GM12874 (cell line): ENCODE data around the gene SLC26A3.

ENCODE experiments used
- TF ChIP-seq, protein P1 (sequence below): IDR thresholded peaks from 2 replicates; pipeline ENCODE4 v1.5.1; 2011; ENCODE audit warnings: low read depth, mild to moderate bottlenecking, control low read depth, low read length, moderate library complexity; ENCODE audit not compliant: insufficient read depth

SLC26A3 gene

DNA sequence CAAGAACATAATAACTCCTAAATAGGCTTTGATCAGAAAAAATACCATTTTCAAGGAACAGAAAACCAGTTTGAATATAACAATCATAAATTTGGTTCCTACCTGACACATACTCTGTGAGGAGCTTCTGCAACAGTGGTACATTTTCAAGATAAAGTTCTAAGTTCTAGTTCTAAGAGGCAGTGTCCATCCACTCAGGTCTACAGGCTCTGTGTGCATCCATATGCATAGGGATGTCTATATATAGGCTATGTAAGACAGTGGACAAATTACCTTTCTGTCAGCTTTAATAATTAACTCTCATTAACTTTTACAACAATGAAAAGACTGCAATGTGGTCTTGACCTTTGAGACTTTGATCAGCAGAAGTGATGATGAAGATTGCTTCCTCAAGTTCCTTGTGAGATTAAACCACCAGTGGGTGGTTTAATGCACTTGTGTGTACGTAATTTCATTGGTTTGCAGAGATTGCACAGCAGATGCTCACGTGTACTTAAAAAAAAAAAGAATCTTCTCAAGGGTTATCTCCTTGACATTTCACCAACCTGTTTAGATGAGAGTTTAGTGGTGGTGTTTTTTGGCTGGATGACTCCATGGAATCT is at the start of gene SLC26A3:
SLC26A3 (minus strand) TSS at position 215 of the 602 bp plus-strand sequence. CDS start 8,714 bp downstream, outside the sequence.
- TF ChIP-seq, protein P1, sequence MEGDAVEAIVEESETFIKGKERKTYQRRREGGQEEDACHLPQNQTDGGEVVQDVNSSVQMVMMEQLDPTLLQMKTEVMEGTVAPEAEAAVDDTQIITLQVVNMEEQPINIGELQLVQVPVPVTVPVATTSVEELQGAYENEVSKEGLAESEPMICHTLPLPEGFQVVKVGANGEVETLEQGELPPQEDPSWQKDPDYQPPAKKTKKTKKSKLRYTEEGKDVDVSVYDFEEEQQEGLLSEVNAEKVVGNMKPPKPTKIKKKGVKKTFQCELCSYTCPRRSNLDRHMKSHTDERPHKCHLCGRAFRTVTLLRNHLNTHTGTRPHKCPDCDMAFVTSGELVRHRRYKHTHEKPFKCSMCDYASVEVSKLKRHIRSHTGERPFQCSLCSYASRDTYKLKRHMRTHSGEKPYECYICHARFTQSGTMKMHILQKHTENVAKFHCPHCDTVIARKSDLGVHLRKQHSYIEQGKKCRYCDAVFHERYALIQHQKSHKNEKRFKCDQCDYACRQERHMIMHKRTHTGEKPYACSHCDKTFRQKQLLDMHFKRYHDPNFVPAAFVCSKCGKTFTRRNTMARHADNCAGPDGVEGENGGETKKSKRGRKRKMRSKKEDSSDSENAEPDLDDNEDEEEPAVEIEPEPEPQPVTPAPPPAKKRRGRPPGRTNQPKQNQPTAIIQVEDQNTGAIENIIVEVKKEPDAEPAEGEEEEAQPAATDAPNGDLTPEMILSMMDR, result no peak

DNA sequence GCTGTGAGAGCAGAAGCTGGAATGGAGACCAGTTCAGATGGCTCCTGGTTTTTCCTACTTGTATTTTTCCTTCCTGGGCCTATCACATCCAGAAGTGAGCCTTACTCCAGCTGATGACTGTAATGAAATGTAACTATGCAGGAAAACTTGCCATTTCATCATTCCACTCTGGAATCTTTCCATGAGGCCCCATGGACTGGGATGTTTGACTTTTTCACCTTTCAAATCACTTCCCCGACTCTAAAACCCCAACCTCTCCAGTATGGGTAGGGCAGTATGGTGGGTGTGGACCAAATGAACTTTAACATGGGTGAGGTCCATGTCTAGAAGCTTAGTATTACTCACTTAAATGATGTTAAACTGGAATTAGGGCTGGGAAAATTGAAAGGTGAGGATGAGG is 47.6 kb upstream of the SLC26A3 start:
- TF ChIP-seq, protein P1, result no peak

DNA sequence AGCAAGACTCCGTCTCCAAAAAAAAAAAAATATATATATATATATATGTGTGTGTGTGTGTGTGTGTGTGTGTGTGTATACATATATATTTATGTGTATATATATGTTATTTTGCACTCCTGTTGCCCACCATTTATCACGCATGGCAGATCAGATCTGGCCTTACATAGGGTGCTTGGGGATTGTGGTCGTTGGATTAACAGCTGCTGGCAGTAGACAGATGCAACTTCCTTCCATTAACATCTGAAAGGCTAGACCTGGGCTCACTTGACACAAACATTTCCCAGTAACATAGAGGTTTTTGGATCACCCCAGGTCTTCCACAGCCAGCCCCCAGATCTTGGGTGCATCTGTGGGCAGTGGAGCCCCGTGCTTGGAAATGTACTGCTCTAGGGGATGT is 47.2 kb upstream of the SLC26A3 start:
- TF ChIP-seq, protein P1, result no peak

- TF ChIP-seq, protein P1, result no peak
Observed at GRCh38 chr7:107847168-107847835, 44.3 kb upstream of the SLC26A3 start.

DNA sequence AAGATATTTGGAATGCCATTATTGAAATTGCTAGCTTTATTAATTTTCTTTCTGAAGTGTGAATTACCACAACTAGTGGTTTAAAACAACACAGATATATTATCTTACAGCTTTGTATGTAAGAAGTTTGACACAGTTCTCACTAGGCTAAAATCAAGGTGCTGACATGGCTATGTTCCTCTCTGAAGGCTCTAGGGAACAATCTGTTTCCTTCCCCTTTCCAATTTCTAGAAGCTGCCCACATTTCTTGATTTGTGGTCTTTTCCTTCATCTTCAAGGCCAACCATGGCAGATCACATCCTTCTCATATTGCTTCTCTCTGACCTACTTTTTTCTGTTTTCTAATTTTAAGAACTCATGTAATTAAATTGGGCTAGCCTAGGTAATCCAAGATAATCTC is 43.3 kb upstream of the SLC26A3 start:
- TF ChIP-seq, protein P1, result no peak

- TF ChIP-seq, protein P1, result no peak
Observed at GRCh38 chr7:107843184-107843583, 40.2 kb upstream of the SLC26A3 start.

DNA sequence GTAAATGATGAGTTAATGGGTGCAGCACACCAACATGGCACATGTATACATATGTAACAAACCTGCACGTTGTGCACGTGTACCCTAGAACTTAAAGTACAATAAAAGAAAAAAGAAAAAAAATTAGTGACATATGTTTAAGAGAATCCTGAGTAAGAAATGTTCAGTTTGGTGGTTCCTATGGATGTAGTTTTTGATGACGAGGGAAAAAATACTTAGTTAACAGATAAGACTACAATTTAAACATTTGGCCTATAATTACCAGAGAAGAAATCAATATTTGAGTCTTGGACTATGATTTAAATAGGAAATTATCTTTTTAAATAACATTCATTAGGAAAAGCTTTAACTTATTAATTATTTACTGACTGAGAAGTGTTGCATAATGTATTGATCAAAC is 39.2 kb upstream of the SLC26A3 start:
- TF ChIP-seq, protein P1, result no peak
